IMR-90 (cell line): Measurements from ENCODE around the gene USB1. TPM values are rescaled to one million over a fixed set of nuclear protein-coding genes. Genes with fewer than 3 reads are reported as not detected.

ENCODE experiments used
- ATAC-seq: fragments of 200-7000 bp; cut with Tn5 transposase; 2 replicates; pipeline ENCODE4 v1.9.1; 2020; ENCODE audit warnings: low read depth, mild to moderate bottlenecking, moderate library complexity
- BruUV-seq: library from RNA; stranded (reverse); fragments of 400-500 nt; replicated peaks from 2 replicates; lab custom pipeline; 2021; lab: Mats Ljungman, UMichigan
- CTCF ChIA-PET: fragments of 300-600 bp; formaldehyde crosslinking; extraction: SDS; loops from one replicate; lab custom pipeline; 2021; ENCODE audit warnings: antibody characterized with exemption; lab: Yijun Ruan, JAX
- POLR2A ChIA-PET: fragments of 300-600 bp; sonication (Branson Sonifier 250); formaldehyde crosslinking; loops from one replicate; lab custom pipeline; 2022; ENCODE audit warnings: antibody characterized with exemption; ENCODE audit not compliant: unreplicated experiment; lab: Charles Lee
- DNase-seq: peaks from one replicate; pipeline ENCODE4 v3.0.0; 2013
- H2AFZ ChIP-seq: replicated peaks from 2 replicates; pipeline ENCODE3; 2013; ENCODE audit warnings: low read length, mild to moderate bottlenecking; ENCODE audit not compliant: poor library complexity
- H2AK5ac ChIP-seq: 2 replicates; pipeline ENCODE4 v1.6.1; 2013; ENCODE audit warnings: low read depth, low read length, inconsistent platforms
- H2AK9ac ChIP-seq: replicated peaks from 2 replicates; pipeline ENCODE3; 2013; ENCODE audit warnings: mild to moderate bottlenecking, low read depth, low read length, moderate library complexity; ENCODE audit not compliant: poor library complexity
- H2BK120ac ChIP-seq: 2 replicates; pipeline ENCODE4 v1.6.1; 2013; ENCODE audit warnings: low read depth, low read length, inconsistent platforms
- H2BK15ac ChIP-seq: 3 replicates; pipeline ENCODE4 v1.6.1; 2013; ENCODE audit warnings: low read depth, low read length, inconsistent platforms
- H2BK20ac ChIP-seq: 2 replicates; pipeline ENCODE4 v1.6.1; 2013; ENCODE audit warnings: low read depth, mild to moderate bottlenecking, inconsistent platforms, low read length, moderate library complexity
- H2BK5ac ChIP-seq: 2 replicates; pipeline ENCODE4 v1.6.1; 2013; ENCODE audit warnings: mild to moderate bottlenecking, low read depth, low read length, inconsistent platforms; ENCODE audit not compliant: poor library complexity, severe bottlenecking
- H3K14ac ChIP-seq: replicated peaks from 2 replicates; pipeline ENCODE4 v1.6.1; 2013; ENCODE audit warnings: low read depth, low read length, inconsistent platforms
- H3K18ac ChIP-seq: 2 replicates; pipeline ENCODE4 v1.6.1; 2013; ENCODE audit warnings: low read depth, low read length, control low read depth
- H3K23ac ChIP-seq: 2 replicates; pipeline ENCODE4 v1.6.1; 2013; ENCODE audit warnings: low read depth, low read length, inconsistent platforms
- H3K27ac ChIP-seq: 2 replicates; pipeline ENCODE4 v1.5.1; 2013; ENCODE audit warnings: mild to moderate bottlenecking, control low read depth, low read length; ENCODE audit not compliant: insufficient read depth
- H3K27me3 ChIP-seq: 2 replicates; pipeline ENCODE4 v1.6.1; 2013; ENCODE audit warnings: low read length; ENCODE audit not compliant: control insufficient read depth, insufficient read depth
- H3K36me3 ChIP-seq: 2 replicates; pipeline ENCODE4 v1.6.1; 2013; ENCODE audit warnings: low read length, mixed read lengths; ENCODE audit not compliant: control insufficient read depth, insufficient read depth
- H3K4ac ChIP-seq: 2 replicates; pipeline ENCODE4 v1.6.1; 2013; ENCODE audit warnings: low read depth, low read length, inconsistent platforms
- H3K4me1 ChIP-seq: 2 replicates; pipeline ENCODE4 v1.6.1; 2013; ENCODE audit warnings: low read length, mixed read lengths; ENCODE audit not compliant: control insufficient read depth, insufficient read depth
- H3K4me2 ChIP-seq: 2 replicates; pipeline ENCODE4 v1.6.1; 2013; ENCODE audit warnings: low read depth, mild to moderate bottlenecking, control low read depth, low read length, moderate library complexity
- H3K4me3 ChIP-seq: 2 replicates; pipeline ENCODE4 v1.5.1; 2013; ENCODE audit warnings: low read depth, mild to moderate bottlenecking, control low read depth, low read length, moderate library complexity; ENCODE audit not compliant: insufficient read depth
- H3K56ac ChIP-seq: 2 replicates; pipeline ENCODE4 v1.6.1; 2013; ENCODE audit warnings: low read length, inconsistent platforms; ENCODE audit not compliant: insufficient read depth; ENCODE audit errors: extremely low read depth
- H3K79me1 ChIP-seq, 2 experiments: 2 replicates each; pipeline ENCODE4 v1.6.1; 2013; ENCODE audit warnings: low read length in 2 of 2, inconsistent platforms in 1 of 2, low read depth in 1 of 2
- H3K9ac ChIP-seq: 2 replicates; pipeline ENCODE4 v1.6.1; 2013; ENCODE audit warnings: low read depth, low read length, control low read depth
- H3K9me1 ChIP-seq: 2 replicates; pipeline ENCODE4 v1.6.1; 2013; ENCODE audit warnings: low read length, inconsistent platforms; ENCODE audit not compliant: insufficient read depth
- H3K9me3 ChIP-seq: 2 replicates; pipeline ENCODE4 v1.6.1; 2013; ENCODE audit warnings: low read length; ENCODE audit not compliant: control insufficient read depth, insufficient read depth
- H4K20me1 ChIP-seq: 2 replicates; pipeline ENCODE4 v1.6.1; 2013; ENCODE audit warnings: low read length, inconsistent platforms; ENCODE audit not compliant: insufficient read depth
- H4K5ac ChIP-seq: 2 replicates; pipeline ENCODE4 v1.6.1; 2013; ENCODE audit warnings: mild to moderate bottlenecking, low read depth, low read length, control low read depth
- H4K8ac ChIP-seq, 2 experiments: 2 replicates each; pipeline ENCODE4 v1.6.1; 2013; ENCODE audit warnings: low read depth in 2 of 2, low read length in 2 of 2, control low read depth in 1 of 2, inconsistent platforms in 1 of 2
- H4K91ac ChIP-seq: 2 replicates; pipeline ENCODE4 v1.6.1; 2013; ENCODE audit warnings: low read depth, low read length, inconsistent platforms; ENCODE audit not compliant: insufficient read depth
- CEBPB ChIP-seq: IDR thresholded peaks from 2 replicates; pipeline ENCODE4 v1.6.1; 2012; ENCODE audit warnings: low read depth, low read length, improper control_type of control experiment
- POLR2A ChIP-seq: IDR thresholded peaks from 2 replicates; pipeline ENCODE4 v1.6.1; 2012; ENCODE audit warnings: mild to moderate bottlenecking, low read depth, low read length
- RAD21 ChIP-seq: IDR thresholded peaks from 2 replicates; pipeline ENCODE4 v1.6.1; 2012; ENCODE audit warnings: low read length, improper control_type of control experiment
- RCOR1 ChIP-seq: IDR thresholded peaks from 2 replicates; pipeline ENCODE4 v1.6.1; 2012; ENCODE audit warnings: mild to moderate bottlenecking, low read length, improper control_type of control experiment; ENCODE audit not compliant: insufficient replicate concordance
- SMC3 ChIP-seq: fragments of 150-350 bp; IDR thresholded peaks from 2 replicates; pipeline ENCODE4 v1.6.1; 2016; ENCODE audit warnings: low read depth, mild to moderate bottlenecking, antibody characterized with exemption, low read length, moderate library complexity
- WGBS, 2 experiments: methylation state at CpG; one replicate each; pipeline versions ENCODE4 v1.1.5 to v1.1.7; 2013; ENCODE audit warnings: missing lambda C conversion rate in 2 of 2; ENCODE audit not compliant: insufficient read length in 1 of 2; ENCODE audit errors: extremely low coverage in 2 of 2; 5-methylcytosine and 5-hydroxymethylcytosine counted together
- dilution Hi-C: fragments of 300-500 bp; cut with HindIII; formaldehyde crosslinking; loops from one replicate; pipeline ENCODE4 v1.14.3; 2018; ENCODE audit warnings: low sequenced_read_pairs; ENCODE audit not compliant: unreplicated experiment
- in situ Hi-C: fragments of 300-500 bp; cut with MboI; formaldehyde crosslinking; loops from 3 replicates; pipeline ENCODE4 v1.14.3; 2019; ENCODE audit warnings: low sequenced_read_pairs, inconsistent platforms, mixed read lengths
- intact Hi-C: fragments of 100-400 bp; cut with micrococcal nuclease; formaldehyde crosslinking; loops from 2 replicates; pipeline ENCODE4 v1.10.0; 2022
- polyA plus RNA-seq, 3 experiments: library from polyadenylated mRNA; depleted of rRNA; stranded (reverse); fragments of >200 nt; gene quantifications; 2 replicates each; pipeline ENCODE4 v1.2.3, GENCODE V29; 2012; ENCODE audit warnings: low replicate concordance in 1 of 3
- total RNA-seq: library from RNA; depleted of rRNA; stranded (reverse); fragments of >200 nt; gene quantifications from 2 replicates; pipeline ENCODE4 v1.2.3, GENCODE V29; 2012

USB1 gene
- total and polyA plus RNA-seq, 2 of the 4 experiments (the other 2 are of a cell fraction): 45.9 to 94.9 TPM

- Histone ChIP-seq H3K4ac (no peak overlapping the region), H4K20me1 (no peaks in the 10 kb centered on the region; the same call in 1 of the 2 replicates), H2AFZ (no peak overlapping the region), H2BK120ac (no peak overlapping the region), H3K4me2 (no peak overlapping the region), H3K56ac (no peak overlapping the region), H3K9me3 (no peaks in the 10 kb centered on the region), H3K27ac (no peak overlapping the region), H2BK15ac (no peak overlapping the region), H3K9ac (no peak overlapping the region), H3K23ac (no peak overlapping the region), H4K91ac (no peak overlapping the region), H3K18ac (no peak overlapping the region), H4K5ac (no peak overlapping the region), H2AK5ac (no peak overlapping the region), H3K36me3 (no peaks in the 10 kb centered on the region), H2BK20ac (no peak overlapping the region), H3K27me3 (peaks cover 40% of the 10 kb centered on the region), H4K8ac (no peak overlapping the region), H2AK9ac (no peak overlapping the region), H3K9me1 (no peaks in the 10 kb centered on the region), H2BK5ac (no peak overlapping the region), H3K79me1 (no peaks in the 10 kb centered on the region), H3K4me1 (peaks cover 2% of the 10 kb centered on the region; the same call in 1 of the 2 replicates), H3K4me3 (no peak overlapping the region), H3K14ac (no peak overlapping the region)
- dilution Hi-C loops: no loop called here
- TF ChIP-seq CEBPB: no peak
- TF ChIP-seq POLR2A: no peak
- TF ChIP-seq SMC3: no peak
- no peak for TF ChIP-seq RAD21
- TF ChIP-seq RCOR1: no peak
- POLR2A ChIA-PET: no interaction called here
- CTCF ChIA-PET: no interaction called here
- intact Hi-C loops: no loop called here
- ATAC-seq: no peak
- no peak for DNase-seq
- WGBS, 2 experiments: no CpG with 5 or more reads among the region's 9 CpGs
- BruUV-seq: no TSS peak
- in situ Hi-C loops: no loop called here
Observed at GRCh38 chr16:57986196-57986595, 15.0 kb upstream of the USB1 start.
